HL-60 (cell line): Measurements from ENCODE around the gene TRH.
A peak's percentile ranks its signal among the peaks of the same experiment; 100 is the strongest.

Source experiments
- DNase-seq, 2 experiments: peaks; one replicate each; pipeline ENCODE4 v3.0.0-alpha.2; 2010 to 2020; ENCODE audit warnings: low read depth in 1 of 2, low spot score in 1 of 2
- H3K27ac ChIP-seq: fragments of 250-450 bp; sonication (Bioruptor Pico); replicated peaks from 2 replicates; pipeline ENCODE4 v1.5.1; 2020; ENCODE audit warnings: mild to moderate bottlenecking, moderate library complexity
- H3K27me3 ChIP-seq: fragments of 250-450 bp; sonication (Bioruptor Pico); 2 replicates; pipeline ENCODE4 v1.5.1; 2021; ENCODE audit warnings: mild to moderate bottlenecking, moderate library complexity; ENCODE audit not compliant: insufficient read depth, poor library complexity, severe bottlenecking
- H3K4me3 ChIP-seq: replicated peaks from 2 replicates; pipeline ENCODE4 v1.5.1; 2011; ENCODE audit warnings: mild to moderate bottlenecking, control low read depth, low read length; ENCODE audit not compliant: insufficient read depth
- CTCF ChIP-seq: IDR thresholded peaks from one replicate; pipeline ENCODE4 v1.5.1; 2011; ENCODE audit warnings: low read length, control low read depth, inconsistent platforms; ENCODE audit not compliant: insufficient read depth
- GABPA ChIP-seq: IDR thresholded peaks from 2 replicates; pipeline ENCODE4 v1.6.1; 2012; ENCODE audit warnings: low read depth
- POLR2AphosphoS5 ChIP-seq: IDR thresholded peaks from 2 replicates; pipeline ENCODE4 v1.6.1; 2012; ENCODE audit warnings: low read depth
- SPI1 ChIP-seq: IDR thresholded peaks from 2 replicates; pipeline ENCODE4 v1.6.1; 2012; ENCODE audit warnings: low read depth, mild to moderate bottlenecking, borderline replicate concordance
- TF ChIP-seq, protein P1 (sequence below): IDR thresholded peaks from 2 replicates; pipeline ENCODE4 v1.6.1; 2012; ENCODE audit warnings: low read depth; ENCODE audit not compliant: insufficient replicate concordance

TRH gene

DNA sequence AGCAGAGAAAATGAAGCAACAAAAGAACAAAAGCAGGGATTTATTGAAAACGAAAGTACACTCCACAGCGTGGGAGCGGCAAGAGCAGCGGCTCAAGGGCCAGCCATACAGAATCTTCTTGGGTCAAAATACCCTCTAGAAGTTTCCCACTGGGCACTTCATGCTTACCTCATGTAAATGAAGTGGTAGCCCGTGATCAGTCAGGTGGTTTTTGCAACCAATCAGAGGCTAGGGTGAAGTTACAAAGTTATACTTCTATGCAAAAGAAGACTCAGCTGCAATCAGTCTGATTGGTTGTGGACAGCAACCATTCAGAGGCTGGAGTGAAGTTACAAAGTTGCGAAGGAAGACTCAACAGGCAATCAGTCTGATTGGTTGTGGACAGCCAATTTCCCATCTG is 37.8 kb upstream of the TRH start:
- H3K27ac ChIP-seq = no peak overlapping the region
- peak overlapping the region; percentile 29 for H3K4me3 ChIP-seq
- peak in 1 of 2 experiments; percentile 41 for DNase-seq

GRCh38 chr3:129937717-129938116 is 36.8 kb upstream of the TRH start:
- no peak overlapping the region for H3K27ac ChIP-seq

More for the DNA sequence above, 37.8 kb upstream of the TRH start:
- TF ChIP-seq, protein P1, sequence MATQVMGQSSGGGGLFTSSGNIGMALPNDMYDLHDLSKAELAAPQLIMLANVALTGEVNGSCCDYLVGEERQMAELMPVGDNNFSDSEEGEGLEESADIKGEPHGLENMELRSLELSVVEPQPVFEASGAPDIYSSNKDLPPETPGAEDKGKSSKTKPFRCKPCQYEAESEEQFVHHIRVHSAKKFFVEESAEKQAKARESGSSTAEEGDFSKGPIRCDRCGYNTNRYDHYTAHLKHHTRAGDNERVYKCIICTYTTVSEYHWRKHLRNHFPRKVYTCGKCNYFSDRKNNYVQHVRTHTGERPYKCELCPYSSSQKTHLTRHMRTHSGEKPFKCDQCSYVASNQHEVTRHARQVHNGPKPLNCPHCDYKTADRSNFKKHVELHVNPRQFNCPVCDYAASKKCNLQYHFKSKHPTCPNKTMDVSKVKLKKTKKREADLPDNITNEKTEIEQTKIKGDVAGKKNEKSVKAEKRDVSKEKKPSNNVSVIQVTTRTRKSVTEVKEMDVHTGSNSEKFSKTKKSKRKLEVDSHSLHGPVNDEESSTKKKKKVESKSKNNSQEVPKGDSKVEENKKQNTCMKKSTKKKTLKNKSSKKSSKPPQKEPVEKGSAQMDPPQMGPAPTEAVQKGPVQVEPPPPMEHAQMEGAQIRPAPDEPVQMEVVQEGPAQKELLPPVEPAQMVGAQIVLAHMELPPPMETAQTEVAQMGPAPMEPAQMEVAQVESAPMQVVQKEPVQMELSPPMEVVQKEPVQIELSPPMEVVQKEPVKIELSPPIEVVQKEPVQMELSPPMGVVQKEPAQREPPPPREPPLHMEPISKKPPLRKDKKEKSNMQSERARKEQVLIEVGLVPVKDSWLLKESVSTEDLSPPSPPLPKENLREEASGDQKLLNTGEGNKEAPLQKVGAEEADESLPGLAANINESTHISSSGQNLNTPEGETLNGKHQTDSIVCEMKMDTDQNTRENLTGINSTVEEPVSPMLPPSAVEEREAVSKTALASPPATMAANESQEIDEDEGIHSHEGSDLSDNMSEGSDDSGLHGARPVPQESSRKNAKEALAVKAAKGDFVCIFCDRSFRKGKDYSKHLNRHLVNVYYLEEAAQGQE = peak; percentile 46
- TF ChIP-seq CTCF = no peak
- no peaks in the 10 kb centered on the region for H3K27me3 ChIP-seq

GRCh38 chr3:129938140-129938930 is 36.2 kb upstream of the TRH start:
- DNase-seq = no peak
- no peak overlapping the region for H3K4me3 ChIP-seq
- no peaks in the 10 kb centered on the region for H3K27me3 ChIP-seq
- TF ChIP-seq CTCF = no peak
- TF ChIP-seq POLR2AphosphoS5 = no peak
- no peak for TF ChIP-seq SPI1
- no peak for TF ChIP-seq GABPA
- TF ChIP-seq, protein P1 = no peak
- H3K27ac ChIP-seq = no peak overlapping the region

More at GRCh38 chr3:129937717-129938116, 36.8 kb upstream of the TRH start:
- Histone ChIP-seq H3K4me3 (no peak overlapping the region), H3K27me3 (no peaks in the 10 kb centered on the region)
- TF ChIP-seq POLR2AphosphoS5 (no peak), CTCF (no peak), GABPA (no peak), SPI1 (no peak)
- TF ChIP-seq, protein P1 = no peak
- DNase-seq = no peak
